GM12878 (cell line): ENCODE data around the gene PLXND1. TPM values are rescaled to one million over a fixed set of nuclear protein-coding genes. Genes with fewer than 3 reads are reported as not detected.

Source experiments
- ATAC-seq: fragments of 200-7000 bp; cut with Tn5 transposase; 3 replicates; pipeline ENCODE4 v1.9.1; 2020; ENCODE audit warnings: mild to moderate bottlenecking, moderate library complexity
- BruUV-seq: library from RNA; stranded (reverse); fragments of 400-500 nt; replicated peaks from 2 replicates; lab custom pipeline; 2021; lab: Mats Ljungman, UMichigan
- CTCF ChIA-PET: fragments of 300-600 bp; sonication (Branson Sonifier 250); formaldehyde crosslinking; extraction: SDS; loops from one replicate; lab custom pipeline; 2021; ENCODE audit warnings: inconsistent platforms; lab: Yijun Ruan, JAX
- POLR2A ChIA-PET: fragments of 350-600 bp; formaldehyde crosslinking; extraction: SDS; loops from one replicate; lab custom pipeline; 2021; ENCODE audit warnings: inconsistent platforms; lab: Charles Lee
- RAD21 ChIA-PET: fragments of 300-600 bp; sonication (Branson Sonifier 250); formaldehyde crosslinking; loops from one replicate; lab custom pipeline; 2023; ENCODE audit warnings: antibody characterized with exemption; ENCODE audit not compliant: unreplicated experiment; lab: Charles Lee
- SMC1A ChIA-PET: fragments of 300-600 bp; sonication (Branson Sonifier 250); formaldehyde crosslinking; loops from one replicate; lab custom pipeline; 2023; ENCODE audit not compliant: unreplicated experiment, uncharacterized antibody; lab: Charles Lee
- DNase-seq: peaks from one replicate; pipeline ENCODE4 v3.0.0-alpha.2; 2011; ENCODE audit warnings: low read depth, low spot score
- FAIRE-seq: peaks from 3 replicates; lab custom pipeline; 2011; peaks lifted over from hg19 to GRCh38; lab: Jason Lieb, UNC
- H2AFZ ChIP-seq: 2 replicates; pipeline ENCODE4 v1.6.0; 2011; ENCODE audit warnings: low read depth, low read length, control low read depth; ENCODE audit not compliant: control insufficient read depth
- H3K27ac ChIP-seq: 2 replicates; pipeline ENCODE4 v1.5.1; 2011; ENCODE audit warnings: control low read depth; ENCODE audit not compliant: control insufficient read depth, insufficient read depth
- H3K27me3 ChIP-seq, 2 experiments: replicated peaks in 1 of 2; 2 replicates each; pipeline versions ENCODE4 v1.6.0 to v1.6.1; 2011; ENCODE audit warnings: low read length in 1 of 2; ENCODE audit not compliant: control insufficient read depth in 2 of 2, insufficient read depth in 2 of 2
- H3K36me3 ChIP-seq, 2 experiments: 2 replicates each; pipeline ENCODE4 v1.5.1; 2011; ENCODE audit warnings: low read length in 1 of 2; ENCODE audit not compliant: control insufficient read depth in 2 of 2, insufficient read depth in 2 of 2
- H3K4me1 ChIP-seq: 2 replicates; pipeline ENCODE4 v1.6.1; 2011; ENCODE audit warnings: mild to moderate bottlenecking, low read length, moderate library complexity, mixed read lengths; ENCODE audit not compliant: control insufficient read depth, insufficient read depth
- H3K4me2 ChIP-seq: 2 replicates; pipeline ENCODE4 v1.6.0; 2011; ENCODE audit warnings: control low read depth; ENCODE audit not compliant: control insufficient read depth, insufficient read depth
- H3K4me3 ChIP-seq: fragments of 200-600 bp; sonication (generic); 2 replicates; pipeline ENCODE4 v1.5.1; 2016
- H3K79me2 ChIP-seq: 2 replicates; pipeline ENCODE4 v1.6.0; 2011; ENCODE audit warnings: low read length; ENCODE audit not compliant: control insufficient read depth, insufficient read depth
- H3K9ac ChIP-seq: 2 replicates; pipeline ENCODE4 v1.8.0; 2011; ENCODE audit warnings: low read length, control low read depth, mixed read lengths; ENCODE audit not compliant: control insufficient read depth, insufficient read depth
- H3K9me3 ChIP-seq: replicated peaks from 3 replicates; pipeline ENCODE4 v1.5.1; 2011; ENCODE audit warnings: mild to moderate bottlenecking, low read length; ENCODE audit not compliant: control insufficient read depth, insufficient read depth
- H4K20me1 ChIP-seq: 2 replicates; pipeline ENCODE4 v1.6.0; 2011; ENCODE audit not compliant: control insufficient read depth, insufficient read depth
- EED ChIP-seq: sonication (generic); IDR thresholded peaks from 2 replicates; pipeline ENCODE4 v1.6.1; 2016; ENCODE audit warnings: antibody characterized with exemption, low read depth
- ESRRA ChIP-seq: IDR thresholded peaks from 2 replicates; pipeline ENCODE4 v1.6.1; 2012; ENCODE audit warnings: mild to moderate bottlenecking, low read length, improper control_type of control experiment
- HDGF ChIP-seq: fragments of 450-650 bp; IDR thresholded peaks from 2 replicates; pipeline ENCODE4 v1.6.1; 2016; ENCODE audit warnings: antibody characterized with exemption
- IKZF1 ChIP-seq: fragments of 450-650 bp; conservative IDR thresholded peaks from 2 replicates; pipeline ENCODE4 v1.6.1; 2017; ENCODE audit warnings: antibody characterized with exemption, mild to moderate bottlenecking
- MEF2A ChIP-seq: IDR thresholded peaks from 2 replicates; pipeline ENCODE4 v1.6.1; 2011; ENCODE audit warnings: low read depth, mild to moderate bottlenecking, low read length, moderate library complexity; ENCODE audit not compliant: insufficient read depth
- NR2C2 ChIP-seq: IDR thresholded peaks from 2 replicates; pipeline ENCODE4 v1.6.1; 2011; ENCODE audit warnings: borderline replicate concordance, low read depth; ENCODE audit not compliant: control insufficient read depth, insufficient read length
- POLR2A ChIP-seq: IDR thresholded peaks from 2 replicates; pipeline ENCODE4 v1.6.1; 2011; ENCODE audit warnings: low read depth, mild to moderate bottlenecking, low read length
- RAD51 ChIP-seq: fragments of 450-650 bp; IDR thresholded peaks from 2 replicates; pipeline ENCODE4 v1.6.1; 2016; ENCODE audit warnings: moderate library complexity, mild to moderate bottlenecking, inconsistent platforms
- STAT3 ChIP-seq: IDR thresholded peaks from 2 replicates; pipeline ENCODE4 v1.6.1; 2011; ENCODE audit warnings: low read depth, low read length, improper control_type of control experiment
- ZNF687 ChIP-seq: fragments of 450-650 bp; IDR thresholded peaks from 2 replicates; pipeline ENCODE4 v1.6.1; 2017; ENCODE audit warnings: mild to moderate bottlenecking, moderate library complexity
- WGBS: methylation state at CpG from one replicate; pipeline ENCODE4 v1.1.6; 2016; ENCODE audit warnings: low lambda C conversion rate; ENCODE audit not compliant: insufficient replicate concordance, insufficient coverage; ENCODE audit errors: missing lambda C conversion rate; 5-methylcytosine and 5-hydroxymethylcytosine counted together
- in situ Hi-C: fragments of 300-500 bp; cut with MboI; formaldehyde crosslinking; loops from 9 replicates; pipeline ENCODE4 v1.14.3; 2018; ENCODE audit warnings: mixed read lengths
- intact Hi-C: fragments of 100-400 bp; cut with micrococcal nuclease; formaldehyde crosslinking; loops from one replicate; pipeline ENCODE4 v1.14.2; 2022; ENCODE audit not compliant: unreplicated experiment
- polyA plus RNA-seq, 11 experiments: library from polyadenylated mRNA; depleted of rRNA in 4 of 11; unstranded in 6 of 11; stranded (reverse) in 5 of 11; fragments of >200 nt; fragmentation: Nextera tagmentation in 4 of 11; fragmentation: Illumina TruSeq in 1 of 11; extraction: Ambion mirVana in 4 of 11; extraction: Trizol in 1 of 11; gene quantifications; 1 replicate in 1 of 11; 2 replicates in 10 of 11; pipeline versions ENCODE4 v1.2.1 to v1.2.3, GENCODE V29; 2011 to 2016; ENCODE audit warnings: inconsistent platforms in 2 of 11, missing spikeins in 2 of 11, low read depth in 1 of 11
- total RNA-seq, 4 experiments: library from RNA; depleted of rRNA in 3 of 4; stranded (reverse); fragments of >200 nt in 3 of 4; fragmentation: Illumina TruSeq in 1 of 4; extraction: Trizol in 1 of 4; gene quantifications; 2 replicates each; pipeline versions ENCODE4 v1.2.1 to v1.2.3, GENCODE V29; 2013 to 2021
- TF ChIP-seq, protein P1 (sequence below): fragments of 450-650 bp; IDR thresholded peaks from 2 replicates; pipeline ENCODE4 v1.6.1; 2018; ENCODE audit warnings: borderline replicate concordance, mild to moderate bottlenecking; ENCODE audit not compliant: partially characterized antibody
- TF ChIP-seq, protein P2 (sequence below): IDR thresholded peaks from 2 replicates; pipeline ENCODE4 v1.6.1; 2011; ENCODE audit warnings: mild to moderate bottlenecking, low read depth, low read length, moderate library complexity; ENCODE audit not compliant: insufficient replicate concordance

The PLXND1 gene
- total and polyA plus RNA-seq, 10 of the 15 experiments (the other 5 are each of a cell fraction or from before 2014, with no cell fraction given) = 0.01 to 2.3 (median 0.72) TPM; not detected in 7

- 60% methylated on average over 7 of the region's 7 CpGs for WGBS
- H4K20me1 ChIP-seq = no peaks in the 10 kb centered on the region
- H2AFZ ChIP-seq = no peak overlapping the region
- TF ChIP-seq POLR2A = no peak
- TF ChIP-seq, protein P1, sequence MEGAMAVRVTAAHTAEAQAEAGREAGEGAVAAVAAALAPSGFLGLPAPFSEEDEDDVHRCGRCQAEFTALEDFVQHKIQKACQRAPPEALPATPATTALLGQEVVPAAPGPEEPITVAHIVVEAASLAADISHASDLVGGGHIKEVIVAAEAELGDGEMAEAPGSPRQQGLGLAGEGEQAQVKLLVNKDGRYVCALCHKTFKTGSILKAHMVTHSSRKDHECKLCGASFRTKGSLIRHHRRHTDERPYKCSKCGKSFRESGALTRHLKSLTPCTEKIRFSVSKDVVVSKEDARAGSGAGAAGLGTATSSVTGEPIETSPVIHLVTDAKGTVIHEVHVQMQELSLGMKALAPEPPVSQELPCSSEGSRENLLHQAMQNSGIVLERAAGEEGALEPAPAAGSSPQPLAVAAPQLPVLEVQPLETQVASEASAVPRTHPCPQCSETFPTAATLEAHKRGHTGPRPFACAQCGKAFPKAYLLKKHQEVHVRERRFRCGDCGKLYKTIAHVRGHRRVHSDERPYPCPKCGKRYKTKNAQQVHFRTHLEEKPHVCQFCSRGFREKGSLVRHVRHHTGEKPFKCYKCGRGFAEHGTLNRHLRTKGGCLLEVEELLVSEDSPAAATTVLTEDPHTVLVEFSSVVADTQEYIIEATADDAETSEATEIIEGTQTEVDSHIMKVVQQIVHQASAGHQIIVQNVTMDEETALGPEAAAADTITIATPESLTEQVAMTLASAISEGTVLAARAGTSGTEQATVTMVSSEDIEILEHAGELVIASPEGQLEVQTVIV = no peak
- no peak for TF ChIP-seq STAT3
- TF ChIP-seq HDGF = no peak
- TF ChIP-seq NR2C2 = no peak
- no peak for TF ChIP-seq RAD51
- TF ChIP-seq ESRRA = no peak
- no peak for TF ChIP-seq IKZF1
- TF ChIP-seq ZNF687 = no peak
- no peak for TF ChIP-seq MEF2A
- TF ChIP-seq EED = no peak
- TF ChIP-seq, protein P2, sequence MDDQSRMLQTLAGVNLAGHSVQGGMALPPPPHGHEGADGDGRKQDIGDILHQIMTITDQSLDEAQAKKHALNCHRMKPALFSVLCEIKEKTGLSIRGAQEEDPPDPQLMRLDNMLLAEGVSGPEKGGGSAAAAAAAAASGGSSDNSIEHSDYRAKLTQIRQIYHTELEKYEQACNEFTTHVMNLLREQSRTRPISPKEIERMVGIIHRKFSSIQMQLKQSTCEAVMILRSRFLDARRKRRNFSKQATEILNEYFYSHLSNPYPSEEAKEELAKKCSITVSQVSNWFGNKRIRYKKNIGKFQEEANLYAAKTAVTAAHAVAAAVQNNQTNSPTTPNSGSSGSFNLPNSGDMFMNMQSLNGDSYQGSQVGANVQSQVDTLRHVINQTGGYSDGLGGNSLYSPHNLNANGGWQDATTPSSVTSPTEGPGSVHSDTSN = no peak
- H3K9me3 ChIP-seq = no peaks in the 10 kb centered on the region
- no peak overlapping the region for H3K4me3 ChIP-seq
- no peak overlapping the region for H3K9ac ChIP-seq
- H3K4me1 ChIP-seq = no peaks in the 10 kb centered on the region
- intact Hi-C loops (no loop called here), in situ Hi-C loops (no loop called here)
- ChIA-PET RAD21 (no interaction called here), POLR2A (no interaction called here), SMC1A (no interaction called here), CTCF (interaction anchor here (1.0 to 1.3 kb wide), 2 partner anchors 80 to 83 kb away, joined by 4 to 5 read pairs; no protein-coding TSS in a partner anchor)
- ATAC-seq = no peak
- no peaks in the 10 kb centered on the region for H3K36me3 ChIP-seq
- FAIRE-seq = no peak
- no peak overlapping the region for H3K4me2 ChIP-seq
- no peak for DNase-seq
- no TSS peak for BruUV-seq
- H3K27me3 ChIP-seq = no peaks in the 10 kb centered on the region
- H3K27ac ChIP-seq = no peak overlapping the region
- no peaks in the 10 kb centered on the region for H3K79me2 ChIP-seq
Measured at GRCh38 chr3:129569856-129570255, 36.6 kb downstream of the PLXND1 start.
